Stimulated activated CD4-positive, alpha-beta T cell treated with anti-CD3 and anti-CD28 coated beads, Interleukin-12 subunit alpha, Interleukin-12 subunit beta, amount 100 ng/mL, for 48 hours (primary cell): Measurements from ENCODE around the gene RIPOR1.
"Not testable (repeated sequence)": the region's sequence is repeated elsewhere in the genome, so short reads cannot be mapped to it uniquely, and the experiment has no call there.

Experiments
- DNase-seq, 3 donors: peaks; one replicate each; pipeline ENCODE4 v3.0.0-alpha.2; 2020; ENCODE audit warnings: low read depth in 2 of 3, low spot score in 1 of 3

RIPOR1 gene, protein sequence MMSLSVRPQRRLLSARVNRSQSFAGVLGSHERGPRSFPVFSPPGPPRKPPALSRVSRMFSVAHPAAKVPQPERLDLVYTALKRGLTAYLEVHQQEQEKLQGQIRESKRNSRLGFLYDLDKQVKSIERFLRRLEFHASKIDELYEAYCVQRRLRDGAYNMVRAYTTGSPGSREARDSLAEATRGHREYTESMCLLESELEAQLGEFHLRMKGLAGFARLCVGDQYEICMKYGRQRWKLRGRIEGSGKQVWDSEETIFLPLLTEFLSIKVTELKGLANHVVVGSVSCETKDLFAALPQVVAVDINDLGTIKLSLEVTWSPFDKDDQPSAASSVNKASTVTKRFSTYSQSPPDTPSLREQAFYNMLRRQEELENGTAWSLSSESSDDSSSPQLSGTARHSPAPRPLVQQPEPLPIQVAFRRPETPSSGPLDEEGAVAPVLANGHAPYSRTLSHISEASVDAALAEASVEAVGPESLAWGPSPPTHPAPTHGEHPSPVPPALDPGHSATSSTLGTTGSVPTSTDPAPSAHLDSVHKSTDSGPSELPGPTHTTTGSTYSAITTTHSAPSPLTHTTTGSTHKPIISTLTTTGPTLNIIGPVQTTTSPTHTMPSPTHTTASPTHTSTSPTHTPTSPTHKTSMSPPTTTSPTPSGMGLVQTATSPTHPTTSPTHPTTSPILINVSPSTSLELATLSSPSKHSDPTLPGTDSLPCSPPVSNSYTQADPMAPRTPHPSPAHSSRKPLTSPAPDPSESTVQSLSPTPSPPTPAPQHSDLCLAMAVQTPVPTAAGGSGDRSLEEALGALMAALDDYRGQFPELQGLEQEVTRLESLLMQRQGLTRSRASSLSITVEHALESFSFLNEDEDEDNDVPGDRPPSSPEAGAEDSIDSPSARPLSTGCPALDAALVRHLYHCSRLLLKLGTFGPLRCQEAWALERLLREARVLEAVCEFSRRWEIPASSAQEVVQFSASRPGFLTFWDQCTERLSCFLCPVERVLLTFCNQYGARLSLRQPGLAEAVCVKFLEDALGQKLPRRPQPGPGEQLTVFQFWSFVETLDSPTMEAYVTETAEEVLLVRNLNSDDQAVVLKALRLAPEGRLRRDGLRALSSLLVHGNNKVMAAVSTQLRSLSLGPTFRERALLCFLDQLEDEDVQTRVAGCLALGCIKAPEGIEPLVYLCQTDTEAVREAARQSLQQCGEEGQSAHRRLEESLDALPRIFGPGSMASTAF

DNA sequence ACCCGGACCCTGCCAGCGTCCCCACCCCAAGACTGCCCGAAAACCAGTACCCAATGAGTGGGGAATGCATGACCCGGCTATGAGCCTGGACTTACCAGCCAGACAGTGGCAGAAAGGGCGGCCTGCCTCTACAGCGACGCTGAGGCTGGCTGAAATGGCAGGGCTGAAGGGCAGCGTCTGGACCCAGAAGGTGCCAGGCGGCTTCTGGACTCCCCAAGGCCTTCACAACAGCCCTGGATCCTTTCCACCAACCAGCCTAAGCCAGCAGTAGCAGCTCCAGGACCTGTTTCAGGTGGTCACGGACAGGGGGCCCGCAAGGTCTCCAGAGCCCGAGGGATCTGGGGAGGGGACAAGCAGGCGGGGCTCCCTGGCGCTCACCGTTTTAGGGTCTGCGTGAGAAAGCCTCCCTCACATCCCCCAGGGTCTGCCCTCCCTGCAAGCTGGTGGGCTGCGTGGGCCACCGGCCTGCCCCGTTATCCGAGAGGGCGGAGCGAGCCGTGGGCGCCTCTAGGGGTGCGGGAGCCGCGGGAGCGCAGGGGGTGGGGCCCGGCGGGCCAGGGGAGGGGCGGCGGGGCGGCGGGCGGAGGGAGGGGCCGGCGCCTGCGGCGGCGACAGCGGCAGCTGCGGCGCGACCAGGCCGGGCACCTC lies at the start of gene RIPOR1:
Gene RIPOR1 (plus strand): TSS at position 608 of the 648 bp plus-strand sequence. CDS start 9,618 bp downstream, outside the sequence.
- peak in 1 of 3 donors; percentile 45 for DNase-seq

DNA sequence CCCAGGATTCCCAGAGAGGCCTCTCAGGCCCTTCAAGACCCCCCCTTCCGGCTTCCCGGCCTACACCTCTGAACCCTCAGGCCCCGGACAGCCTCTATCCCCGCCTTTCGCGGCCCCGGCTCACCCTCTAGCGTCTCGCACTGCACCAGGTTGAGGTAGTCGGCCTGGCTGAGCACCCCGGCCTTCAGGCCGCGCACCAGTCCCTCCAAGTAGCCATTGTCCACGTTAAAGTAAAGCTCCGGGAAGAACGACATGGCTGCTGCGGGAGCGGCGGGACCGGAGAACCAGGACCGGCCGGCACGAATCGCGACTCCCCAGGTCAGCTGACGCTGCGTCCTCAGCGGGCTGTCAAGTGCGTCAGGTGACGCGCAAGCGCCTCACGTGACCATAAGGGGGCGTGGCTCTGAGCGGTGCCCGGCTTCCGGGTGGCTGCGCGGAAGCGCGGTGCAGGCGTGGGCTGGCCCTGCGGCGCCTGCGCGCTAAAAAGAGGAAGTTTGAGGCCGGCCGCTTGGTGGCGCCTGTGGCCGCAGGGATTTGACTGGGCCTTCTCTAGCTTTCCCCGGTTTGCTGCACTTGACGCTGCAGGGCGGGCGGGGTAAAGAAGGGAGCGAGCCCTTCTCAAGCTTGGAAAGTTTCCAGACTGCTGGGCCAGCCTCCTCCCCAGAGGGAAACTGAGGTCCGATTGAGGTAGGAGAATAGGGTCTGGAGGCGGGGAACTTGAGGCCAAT lies 47.6 kb upstream of the RIPOR1 start, which contains the start of gene ATP6V0D1:
Gene ATP6V0D1 (minus strand): TSS at position 325 of the 728 bp plus-strand sequence. CDS start 71 bp downstream, at position 254.
- peak; percentile 96 to 99 (median 98) for DNase-seq

DNA sequence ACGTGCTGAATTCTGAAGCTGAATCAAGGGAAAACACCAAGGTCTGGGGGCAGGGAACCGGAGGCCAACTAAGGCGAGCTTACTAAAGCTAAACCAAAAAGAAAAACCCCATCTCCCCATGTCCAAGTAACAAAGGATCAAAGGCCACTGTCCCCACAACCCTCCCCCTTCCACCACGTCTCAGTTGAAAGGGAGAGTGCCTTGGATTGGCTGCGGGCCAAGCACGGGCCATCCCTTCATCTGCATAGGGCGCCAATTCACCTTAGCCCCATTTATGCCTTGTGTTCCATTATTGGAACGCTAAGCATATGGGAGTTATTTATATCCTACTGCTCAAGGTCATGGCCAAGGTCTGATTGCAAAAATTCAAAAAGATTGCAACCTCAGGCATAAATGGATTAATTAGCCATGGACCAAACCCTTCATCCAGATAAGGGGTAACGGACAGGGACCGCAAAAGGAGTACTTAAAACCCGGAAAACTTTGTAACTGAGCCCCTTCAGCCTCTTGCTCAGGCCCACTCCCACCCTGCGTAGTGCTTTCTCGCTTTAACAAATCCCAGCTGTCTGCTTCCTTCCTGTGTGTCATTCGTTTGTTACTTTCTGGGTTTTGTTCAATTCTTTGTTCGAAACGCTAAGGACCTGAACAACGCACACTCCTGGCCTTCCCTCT lies 46.9 kb upstream of the RIPOR1 start:
- peak; percentile 39 to 53 (median 45) for DNase-seq

DNA sequence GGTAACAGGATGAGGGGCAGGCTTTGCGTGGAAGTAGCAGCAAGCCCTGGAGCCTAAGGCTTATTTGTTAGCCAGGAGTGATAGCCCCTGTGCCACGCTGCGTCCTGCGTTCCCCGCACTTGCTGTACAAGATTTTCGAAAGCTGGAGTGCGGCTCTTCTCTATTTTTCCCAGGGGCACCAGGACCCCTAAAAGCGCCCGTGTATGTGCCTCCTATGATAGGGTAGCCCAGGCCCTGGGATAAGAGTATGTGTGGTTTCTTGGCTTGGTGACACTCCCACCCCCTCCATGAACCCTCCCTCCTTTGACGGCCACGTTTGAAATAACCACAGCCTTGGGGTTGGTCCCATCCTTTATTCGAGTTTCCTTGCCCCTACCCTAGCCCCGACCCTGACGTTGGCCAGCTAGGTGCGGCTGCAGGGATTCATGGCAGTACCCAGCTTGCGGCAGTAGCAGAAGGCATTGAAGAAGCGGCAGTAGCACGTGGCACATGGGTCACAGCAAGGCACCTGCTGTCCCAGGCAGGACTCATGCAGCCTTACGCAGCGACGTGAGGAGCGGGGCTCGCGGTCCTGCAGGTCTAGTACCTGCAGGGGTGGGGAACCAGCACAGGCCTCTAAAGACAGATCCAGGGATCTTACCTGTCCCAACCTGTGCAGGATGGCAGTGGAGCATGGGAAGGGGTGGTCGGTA lies 46.2 kb upstream of the RIPOR1 start:
- DNase-seq = no peak

DNA sequence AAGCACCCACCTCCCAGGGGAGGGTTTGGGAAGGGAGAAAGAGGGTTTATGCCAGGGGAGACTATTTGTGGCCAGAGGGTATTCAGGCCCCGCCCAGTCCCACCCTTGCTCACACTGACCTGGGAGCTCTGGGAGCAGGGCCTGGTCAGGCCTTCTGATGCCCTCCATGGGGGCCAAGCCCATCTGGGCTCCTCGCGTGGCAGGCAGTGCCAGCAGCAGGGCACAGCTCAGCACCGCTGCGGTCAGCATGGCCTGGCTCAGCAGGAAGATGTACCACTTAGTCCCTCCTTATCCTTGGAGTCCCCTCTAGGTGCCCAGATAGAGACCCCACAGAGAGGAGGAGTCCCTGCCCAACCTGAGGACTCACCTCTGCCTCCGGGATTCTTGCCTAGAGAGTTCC lies 45.5 kb upstream of the RIPOR1 start, which contains the start of gene AGRP:
Gene AGRP (minus strand): TSS at position 398 of the 400 bp plus-strand sequence. CDS start 149 bp downstream, at position 249.
- no peak for DNase-seq

DNA sequence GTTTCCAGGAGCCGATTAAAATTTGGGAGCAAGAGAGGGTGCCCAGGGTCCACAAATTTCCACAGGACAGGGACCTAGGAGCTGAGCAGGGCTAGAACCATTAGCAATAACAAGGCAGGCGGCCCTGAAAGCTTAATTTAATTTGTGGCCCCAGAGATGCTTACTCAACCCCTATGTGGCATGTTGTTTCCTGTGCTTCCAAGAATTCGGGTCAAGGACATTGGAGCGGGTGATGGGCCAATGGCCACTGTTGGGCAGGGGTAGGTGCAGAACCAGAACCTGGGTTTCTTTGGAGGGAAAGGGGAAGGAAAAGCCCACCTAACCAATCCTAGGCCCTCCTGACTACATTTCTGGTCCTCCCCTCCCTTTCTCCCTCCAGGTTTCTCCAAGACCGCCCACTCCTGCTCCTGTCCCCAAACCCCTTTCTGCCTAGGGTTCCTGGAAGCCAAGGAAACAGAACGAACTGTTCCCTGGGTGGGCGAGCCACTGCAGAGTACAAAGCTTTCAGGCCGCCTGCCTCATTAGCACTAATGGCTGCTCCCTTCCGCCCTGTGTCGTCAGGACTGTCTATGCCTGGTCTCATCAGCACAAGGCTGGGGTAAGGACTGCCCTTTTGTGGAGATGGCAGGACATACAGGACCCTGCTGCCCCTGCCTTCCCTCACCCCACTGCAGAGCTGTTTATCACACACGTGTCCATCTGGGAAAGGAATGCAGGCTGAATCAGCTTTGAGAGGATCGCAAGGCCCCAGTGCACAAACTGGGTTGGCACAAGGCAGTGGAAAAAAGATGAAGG lies 44.7 kb upstream of the RIPOR1 start:
- no peak for DNase-seq

DNA sequence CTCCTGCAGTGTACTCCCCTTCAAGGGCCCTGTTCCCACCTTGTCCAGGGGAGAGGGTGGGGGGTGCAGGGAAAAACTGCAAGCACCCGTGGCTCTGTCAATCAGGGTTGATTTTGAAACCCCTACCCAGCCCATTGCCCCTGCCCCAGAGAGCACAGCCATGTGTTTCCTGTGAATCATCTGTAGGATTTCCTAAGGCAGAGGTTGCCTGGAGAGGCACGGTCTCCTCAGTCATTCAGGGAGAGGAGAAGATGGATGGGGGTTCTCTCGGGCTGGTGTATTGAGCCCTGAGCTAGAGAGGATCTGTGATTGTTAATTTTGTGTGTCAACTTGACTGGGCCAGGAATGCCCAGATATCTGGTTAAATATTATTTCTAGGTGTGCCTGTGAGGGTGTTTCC lies 41.8 kb upstream of the RIPOR1 start:
- DNase-seq = no peak

DNA sequence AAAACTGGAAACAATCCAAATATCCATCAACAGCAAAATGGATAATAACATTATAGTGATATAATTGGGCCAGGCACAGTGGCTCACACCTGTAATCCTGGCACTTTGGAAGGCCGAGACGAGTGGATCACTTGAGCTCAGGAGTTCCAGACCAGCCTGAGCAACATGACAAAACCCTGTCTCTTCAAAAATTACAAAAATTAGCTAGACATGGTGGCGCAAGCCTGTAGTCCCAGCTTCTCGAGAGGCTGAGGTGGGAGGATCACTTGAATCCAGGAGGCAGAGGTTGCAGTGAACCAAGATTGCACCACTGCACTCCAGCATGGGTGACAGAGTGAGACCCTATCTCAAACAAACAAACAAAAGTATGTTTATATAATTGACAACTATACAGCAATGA lies 41.1 kb upstream of the RIPOR1 start:
- not testable (repeated sequence) for DNase-seq

DNA sequence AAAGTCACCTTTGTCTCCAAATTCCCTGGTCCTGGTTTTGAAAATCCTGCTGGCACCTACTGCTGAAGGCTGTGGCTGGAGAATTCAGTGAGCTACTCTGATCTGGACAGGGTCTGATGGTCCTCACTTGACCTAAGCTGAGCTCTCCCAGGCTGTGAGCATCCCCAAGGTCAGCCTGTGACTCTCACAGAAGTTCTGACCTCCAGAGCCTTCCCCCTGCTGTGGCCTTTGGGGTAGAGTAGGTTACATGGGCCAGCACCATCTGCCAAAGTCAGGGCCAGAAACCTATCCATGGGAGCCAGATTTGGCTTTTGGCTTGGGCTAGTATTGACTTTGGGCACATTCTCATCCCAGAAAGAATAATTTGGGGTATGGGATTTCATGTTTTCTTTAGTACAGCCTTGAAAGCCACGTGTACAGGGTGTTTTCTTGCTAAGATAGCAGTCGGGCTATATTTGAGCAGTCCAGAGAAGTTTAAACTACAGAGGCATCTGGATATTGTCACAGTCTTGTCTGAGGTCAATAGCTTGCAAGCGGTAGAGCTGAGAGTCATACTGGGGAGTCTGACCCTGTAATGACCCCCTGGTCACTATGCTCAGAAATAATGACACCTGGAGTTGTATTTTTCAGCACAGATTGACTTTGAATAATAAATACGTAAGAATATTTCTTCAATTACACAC lies 39.1 kb upstream of the RIPOR1 start:
- no peak for DNase-seq

DNA sequence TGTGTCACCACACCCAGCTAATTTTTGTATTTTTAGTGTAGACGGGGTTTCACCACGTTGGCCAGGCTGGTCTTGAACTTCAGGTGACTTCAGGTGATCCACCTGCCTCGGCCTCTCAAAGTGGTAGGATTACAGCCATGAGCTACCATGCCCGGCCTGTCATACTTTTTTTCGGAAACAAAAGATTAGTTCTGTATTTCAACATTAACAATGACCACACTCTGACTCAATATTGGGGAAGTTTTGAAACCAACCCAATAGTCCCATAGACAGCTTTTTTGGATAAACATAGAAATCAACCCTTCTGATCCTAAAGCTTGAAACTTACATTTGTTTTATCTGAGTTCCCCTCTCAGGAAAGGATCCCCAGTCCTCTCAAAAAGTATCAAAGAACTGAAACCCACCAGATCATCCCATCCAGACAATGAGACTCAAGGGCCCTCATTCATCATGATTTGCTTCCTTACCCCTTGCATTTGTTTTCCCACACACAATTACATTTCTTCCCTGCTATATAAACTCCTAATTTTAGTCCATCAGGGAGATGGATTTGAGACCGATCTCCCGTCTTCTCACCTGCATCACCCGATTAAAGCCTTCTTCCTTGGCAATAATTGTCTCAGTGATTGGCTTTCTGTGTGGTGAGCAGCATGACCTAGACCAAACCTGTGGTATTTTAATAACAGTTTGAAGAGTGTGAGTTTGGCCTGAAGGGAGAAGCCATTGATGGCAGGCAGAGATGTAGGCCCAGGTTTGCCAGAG lies 38.1 kb upstream of the RIPOR1 start:
- DNase-seq = no peak

DNA sequence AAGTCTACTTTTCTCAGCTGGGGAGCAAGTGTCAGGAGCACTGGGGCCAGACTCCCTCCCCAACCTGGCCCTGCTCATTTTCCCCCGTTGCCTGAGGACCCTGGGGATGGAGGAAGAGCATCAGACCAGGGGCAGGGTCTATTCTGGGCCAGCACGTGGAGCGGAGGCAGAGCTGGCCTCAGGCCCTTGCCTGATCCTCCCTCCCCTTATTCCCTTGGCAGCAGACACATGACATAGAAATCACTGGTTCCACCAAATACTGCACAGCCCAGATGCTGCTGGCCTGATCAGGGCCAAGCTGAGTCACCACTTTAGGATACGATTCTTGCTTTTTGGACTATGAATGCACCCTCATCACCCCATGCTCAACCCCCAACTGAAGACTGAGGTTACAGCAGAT lies 29.5 kb upstream of the RIPOR1 start:
- DNase-seq = no peak

DNA sequence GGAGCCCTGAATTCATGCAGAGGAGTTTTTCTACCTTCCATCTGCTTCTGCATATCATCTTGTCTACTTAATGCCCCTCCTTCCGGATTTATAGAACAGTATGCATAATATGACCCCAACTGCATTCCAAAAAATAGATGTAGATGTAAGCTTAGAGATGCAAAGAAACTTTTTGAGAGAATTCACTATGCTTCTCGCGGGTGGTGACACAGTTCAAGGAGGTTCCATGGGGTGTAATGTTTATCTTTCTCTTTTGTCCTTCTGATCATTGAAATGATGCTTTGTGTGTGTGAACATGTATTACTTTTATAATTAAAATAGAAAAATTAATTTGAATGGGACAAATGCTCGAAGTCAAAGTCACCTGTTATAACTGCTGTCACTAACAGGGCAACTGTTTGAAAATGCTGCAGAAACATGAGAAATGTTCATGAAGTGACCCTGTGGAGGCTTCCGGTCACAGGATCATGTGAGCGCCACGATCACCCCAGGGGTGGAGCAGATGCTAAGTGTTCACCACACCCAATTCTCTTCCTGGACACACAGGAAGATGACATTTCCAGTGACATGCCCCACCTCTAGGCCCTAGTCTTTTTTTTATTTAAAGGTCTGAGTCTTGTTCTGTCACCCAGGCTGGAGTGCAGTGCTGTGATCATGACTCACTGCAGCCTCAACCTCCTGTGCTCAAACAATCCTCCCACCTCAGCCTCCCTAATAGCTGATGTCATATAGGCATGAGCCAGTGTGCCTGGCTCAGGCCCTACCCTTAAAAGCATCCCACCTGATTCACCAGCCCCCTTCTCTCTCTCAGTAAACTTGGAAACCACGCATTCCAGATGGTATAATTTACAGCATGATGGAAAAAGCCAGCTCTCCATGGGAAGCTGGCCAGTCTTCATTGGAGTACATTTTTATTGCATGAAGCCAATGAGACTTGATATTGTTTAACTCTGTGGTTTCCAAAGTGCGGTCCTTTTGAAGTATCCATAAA lies 24.3 kb upstream of the RIPOR1 start:
- peak in 2 of 3 donors; percentile 15 to 29 for DNase-seq

DNA sequence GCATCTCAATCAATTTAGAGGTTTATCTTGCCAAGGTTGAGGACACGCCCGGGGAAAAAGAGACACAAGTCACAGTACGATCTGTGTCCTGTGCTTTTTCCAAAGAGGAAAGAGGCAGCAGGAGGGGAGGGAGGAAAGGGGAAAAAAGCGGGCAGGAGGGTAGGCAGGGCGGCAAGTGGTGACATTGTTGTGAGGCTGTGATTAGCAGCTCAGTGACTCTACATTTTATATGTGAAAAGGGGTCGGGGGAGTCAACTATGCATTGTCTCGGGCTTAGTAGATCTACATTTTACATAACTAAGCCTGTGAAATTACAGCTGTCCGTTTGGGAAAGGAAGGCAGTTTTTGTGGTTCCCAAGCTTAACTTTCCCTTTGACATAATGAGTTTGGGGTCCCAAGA lies 22.2 kb upstream of the RIPOR1 start:
- no peak for DNase-seq

DNA sequence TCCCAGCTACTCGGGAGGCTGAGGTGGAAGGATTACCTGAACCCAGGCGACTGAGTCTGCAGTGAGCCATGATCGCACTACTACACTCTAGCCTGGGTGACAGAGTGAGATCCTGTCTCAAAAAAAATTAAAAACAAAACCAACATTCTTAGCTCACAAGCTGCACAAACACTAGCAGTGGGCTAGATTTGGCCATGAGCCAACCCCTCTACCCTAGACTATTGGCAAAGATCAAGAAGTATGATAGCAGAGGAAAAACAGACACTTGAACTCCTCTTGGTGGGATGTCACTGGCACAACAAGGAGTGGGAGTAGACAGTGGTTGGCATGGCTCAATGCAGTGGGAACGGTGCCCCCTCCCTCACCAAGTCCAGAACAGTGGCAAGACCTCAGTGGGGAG lies 19.6 kb upstream of the RIPOR1 start:
- no peak for DNase-seq

DNA sequence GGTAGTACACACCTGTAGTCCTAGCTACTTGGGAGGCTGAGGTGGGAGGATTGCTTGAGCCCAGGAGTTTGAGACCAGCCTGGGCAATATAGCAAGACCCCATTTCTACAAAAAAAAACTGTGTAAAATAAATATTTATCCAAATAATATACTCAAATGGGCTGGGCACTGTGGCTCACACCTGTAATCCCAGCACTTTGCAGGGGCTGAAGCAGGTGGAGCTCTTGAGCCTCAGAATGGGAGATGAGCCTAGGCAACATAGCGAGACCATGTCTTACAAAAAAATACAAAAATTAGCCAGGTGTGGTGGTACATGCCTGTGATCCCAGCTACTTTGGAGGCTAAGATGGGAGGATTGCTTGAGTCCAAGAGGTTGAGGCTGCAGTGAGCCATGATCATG lies 14.7 kb upstream of the RIPOR1 start:
- DNase-seq = not testable (repeated sequence)
